KMS-11 (cell line): Measurements from ENCODE around the gene ZNF827.
"Not testable (repeated sequence)": the region's sequence is repeated elsewhere in the genome, so short reads cannot be mapped to it uniquely, and the experiment has no call there.

Source experiments
- H2AFZ ChIP-seq: fragments of 200-600 bp; sonication (generic); 2 replicates; pipeline ENCODE4 v1.6.1; 2016; ENCODE audit warnings: antibody characterized with exemption, mixed run types, low read depth
- H3K27ac ChIP-seq: fragments of 200-600 bp; sonication (generic); 2 replicates; pipeline ENCODE4 v1.6.1; 2016; ENCODE audit warnings: mild to moderate bottlenecking, mixed run types
- H3K27me3 ChIP-seq: fragments of 200-600 bp; sonication (generic); 2 replicates; pipeline ENCODE4 v1.6.1; 2017; ENCODE audit warnings: mild to moderate bottlenecking, low read depth, mixed run types, moderate library complexity; ENCODE audit not compliant: insufficient read depth
- H3K36me3 ChIP-seq: fragments of 200-600 bp; sonication (generic); 2 replicates; pipeline ENCODE4 v1.6.1; 2017; ENCODE audit warnings: mild to moderate bottlenecking, mixed run types; ENCODE audit not compliant: insufficient read depth
- H3K4me1 ChIP-seq: fragments of 200-600 bp; sonication (generic); 2 replicates; pipeline ENCODE4 v1.6.1; 2016; ENCODE audit warnings: mild to moderate bottlenecking, low read depth, mixed run types; ENCODE audit not compliant: poor library complexity, severe bottlenecking
- H3K4me2 ChIP-seq: fragments of 200-600 bp; sonication (generic); 2 replicates; pipeline ENCODE4 v1.7.0; 2016; ENCODE audit warnings: mild to moderate bottlenecking, mixed run types
- H3K4me3 ChIP-seq: fragments of 200-600 bp; sonication (generic); IDR thresholded peaks from 2 replicates; pipeline ENCODE4 v1.6.1; 2017; ENCODE audit warnings: low read depth, low read length, mixed read lengths; ENCODE audit not compliant: insufficient read depth
- H3K79me2 ChIP-seq: fragments of 200-600 bp; sonication (generic); 2 replicates; pipeline ENCODE4 v1.6.1; 2016; ENCODE audit warnings: low read depth, mixed run types; ENCODE audit not compliant: insufficient read depth
- H3K9ac ChIP-seq: fragments of 200-600 bp; sonication (generic); 2 replicates; pipeline ENCODE4 v1.6.1; 2016; ENCODE audit warnings: mild to moderate bottlenecking, mixed run types
- H4K20me1 ChIP-seq: fragments of 200-600 bp; sonication (generic); 2 replicates; pipeline ENCODE4 v1.6.1; 2016; ENCODE audit warnings: mild to moderate bottlenecking, mixed run types; ENCODE audit not compliant: insufficient read depth
- CTCF ChIP-seq: fragments of 200-600 bp; sonication (generic); conservative IDR thresholded peaks from 2 replicates; pipeline ENCODE4 v1.6.1; 2017; ENCODE audit warnings: low read depth, mild to moderate bottlenecking, antibody characterized with exemption, low read length, moderate library complexity, mixed read lengths

Gene ZNF827

DNA sequence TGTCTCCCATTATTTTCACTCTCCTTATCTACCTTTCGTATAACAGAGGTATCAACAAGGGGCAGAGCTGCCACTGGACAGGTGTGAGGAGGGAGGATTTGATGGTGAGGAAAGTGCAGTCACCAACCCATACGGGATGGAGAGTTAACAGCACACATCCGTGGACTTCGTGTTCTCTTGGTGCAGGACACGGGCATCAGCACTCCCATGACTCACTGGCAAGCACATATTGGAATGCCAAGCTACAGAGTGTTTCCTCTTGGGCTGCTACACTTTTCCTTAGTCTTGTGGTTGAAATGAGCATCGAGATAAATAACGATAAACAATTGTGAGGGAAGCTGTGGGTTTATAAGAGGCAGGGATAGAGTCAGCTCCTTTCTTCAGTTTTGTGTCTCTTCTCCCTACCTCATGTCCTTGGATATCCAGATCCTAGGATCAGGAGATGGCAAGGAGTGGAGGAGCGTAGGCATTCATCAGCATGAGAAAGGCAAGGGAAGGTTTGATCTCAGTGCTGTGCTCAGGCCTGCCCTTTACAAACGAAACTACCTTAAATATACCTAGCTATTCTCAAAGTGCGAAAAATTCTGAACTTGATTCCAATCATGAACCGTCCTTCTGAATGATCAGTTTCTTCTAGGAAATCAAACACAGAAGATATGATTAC is 96.3 kb downstream of the ZNF827 start:
- Histone ChIP-seq H4K20me1 (no peaks in the 10 kb centered on the region), H3K36me3 (no peaks in the 10 kb centered on the region), H2AFZ (no peak overlapping the region), H3K4me3 (no peak overlapping the region), H3K4me2 (no peak overlapping the region), H3K27me3 (no peaks in the 10 kb centered on the region), H3K4me1 (no peaks in the 10 kb centered on the region), H3K9ac (no peak overlapping the region), H3K27ac (no peak overlapping the region), H3K79me2 (no peaks in the 10 kb centered on the region)
- TF ChIP-seq CTCF = no peak

DNA sequence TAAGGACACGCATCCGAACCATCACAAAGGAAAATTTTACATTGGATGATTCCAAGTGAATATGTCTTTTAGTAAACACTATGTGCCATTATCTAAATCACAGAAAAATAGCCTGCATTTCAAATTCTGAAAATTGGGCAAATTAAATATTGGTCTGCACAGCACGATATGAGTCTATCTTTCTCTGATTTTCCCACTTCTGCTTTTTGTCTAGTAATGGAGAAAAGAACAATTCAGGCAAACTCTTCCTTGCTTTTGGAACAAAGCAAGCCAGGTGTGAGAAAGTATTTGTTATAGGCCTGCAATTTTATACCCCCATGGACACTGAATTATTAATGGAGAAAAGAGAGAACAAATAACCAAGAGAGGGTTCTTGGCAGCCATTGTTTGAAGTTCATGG is 97.8 kb downstream of the ZNF827 start:
- Histone ChIP-seq H4K20me1 (no peaks in the 10 kb centered on the region), H3K36me3 (no peaks in the 10 kb centered on the region), H3K27me3 (no peaks in the 10 kb centered on the region), H3K4me2 (no peak overlapping the region), H3K4me3 (no peak overlapping the region), H2AFZ (no peak overlapping the region), H3K4me1 (no peaks in the 10 kb centered on the region), H3K27ac (no peak overlapping the region), H3K79me2 (no peaks in the 10 kb centered on the region), H3K9ac (no peak overlapping the region)
- no peak for TF ChIP-seq CTCF

- H3K79me2 ChIP-seq = no peaks in the 10 kb centered on the region
- H3K4me3 ChIP-seq = no peak overlapping the region
- H3K4me1 ChIP-seq = no peaks in the 10 kb centered on the region
- H3K36me3 ChIP-seq = no peaks in the 10 kb centered on the region
- no peak overlapping the region for H3K4me2 ChIP-seq
- H3K27me3 ChIP-seq = no peaks in the 10 kb centered on the region
- no peaks in the 10 kb centered on the region for H4K20me1 ChIP-seq
- TF ChIP-seq CTCF = peak; percentile 75
- H2AFZ ChIP-seq = no peak overlapping the region
- H3K9ac ChIP-seq = no peak overlapping the region
- no peak overlapping the region for H3K27ac ChIP-seq
Measured at GRCh38 chr4:145840162-145840768, 98.4 kb downstream of the ZNF827 start.

- Histone ChIP-seq H3K27ac (no peak overlapping the region), H3K4me2 (no peak overlapping the region), H2AFZ (no peak overlapping the region), H4K20me1 (no peaks in the 10 kb centered on the region), H3K9ac (no peak overlapping the region), H3K4me1 (no peaks in the 10 kb centered on the region), H3K4me3 (no peak overlapping the region), H3K79me2 (no peaks in the 10 kb centered on the region), H3K27me3 (no peaks in the 10 kb centered on the region), H3K36me3 (no peaks in the 10 kb centered on the region)
- no peak for TF ChIP-seq CTCF
Measured at GRCh38 chr4:145839151-145839550, 99.5 kb downstream of the ZNF827 start.

DNA sequence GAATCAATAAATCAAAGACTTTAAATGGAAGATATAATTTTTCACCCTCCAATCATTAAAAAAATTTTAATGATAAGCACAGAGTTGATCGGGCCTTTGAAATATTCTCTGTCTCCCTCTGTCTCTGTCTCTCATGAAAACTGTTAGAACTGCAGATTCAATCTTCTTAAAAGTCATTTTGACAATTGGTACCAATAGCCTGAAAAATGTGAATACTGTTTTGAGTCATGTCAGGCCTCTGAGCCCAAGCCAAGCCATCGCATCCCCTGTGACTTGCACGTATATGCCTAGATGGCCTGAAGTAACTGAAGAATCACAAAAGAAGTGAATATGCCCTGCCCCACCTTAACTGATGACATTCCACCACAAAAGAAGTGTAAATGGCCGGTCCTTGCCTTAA is 106.2 kb downstream of the ZNF827 start:
- not testable (repeated sequence) for H3K9ac ChIP-seq, H3K27ac ChIP-seq, H3K79me2 ChIP-seq, H3K4me2 ChIP-seq, H2AFZ ChIP-seq, H3K36me3 ChIP-seq, H3K4me3 ChIP-seq, H4K20me1 ChIP-seq, H3K27me3 ChIP-seq
- H3K4me1 ChIP-seq = peaks cover 33% of the 10 kb centered on the region
